WTC11 (cell line): ENCODE results near the gene POLDIP2. TPM values are rescaled to one million over a fixed set of nuclear protein-coding genes. Genes with fewer than 3 reads are reported as not detected.

Source experiments
- ATAC-seq: fragments of 200-7000 bp; cut with Tn5 transposase; 2 replicates; pipeline ENCODE4 v1.10.0; 2021; ENCODE audit warnings: mild to moderate bottlenecking, moderate library complexity
- CTCF ChIA-PET: fragments of 300-600 bp; sonication (Branson Sonifier 250); formaldehyde crosslinking; loops from one replicate; lab custom pipeline; 2021; ENCODE audit warnings: antibody characterized with exemption; lab: Charles Lee
- POLR2A ChIA-PET: fragments of 350-600 bp; sonication (Branson Sonifier 250); formaldehyde crosslinking; loops from one replicate; lab custom pipeline; 2021; ENCODE audit warnings: antibody characterized with exemption; lab: Charles Lee
- DNase-seq: peaks from one replicate; pipeline ENCODE4 v3.0.0; 2021; ENCODE audit warnings: low spot score
- H3K27ac Mint-ChIP-seq: 2 replicates; pipeline ENCODE4 v1.8.0; 2021; ENCODE audit warnings: mixed read lengths
- H3K27me3 Mint-ChIP-seq: 2 replicates; pipeline ENCODE4 v1.8.0; 2021; ENCODE audit warnings: low read depth, mild to moderate bottlenecking, moderate library complexity, mixed read lengths
- H3K36me3 Mint-ChIP-seq: 2 replicates; pipeline ENCODE4 v1.8.0; 2021; ENCODE audit warnings: mixed read lengths
- H3K4me1 Mint-ChIP-seq: 2 replicates; pipeline ENCODE4 v1.8.0; 2022; ENCODE audit warnings: mixed read lengths
- H3K4me3 Mint-ChIP-seq: 2 replicates; pipeline ENCODE4 v1.8.0; 2021; ENCODE audit warnings: mild to moderate bottlenecking, moderate library complexity, mixed read lengths
- H3K9me3 Mint-ChIP-seq: 2 replicates; pipeline ENCODE4 v1.8.0; 2021; ENCODE audit warnings: mixed read lengths
- ETV6 ChIP-seq: sonication (generic); formaldehyde crosslinking; IDR thresholded peaks from 2 replicates; pipeline ENCODE4 v1.8.1; 2022; ENCODE audit warnings: mild to moderate bottlenecking, missing genetic modification reagents
- FOXK1 ChIP-seq: sonication (generic); formaldehyde crosslinking; IDR thresholded peaks from 2 replicates; pipeline ENCODE4 v1.8.0; 2022; ENCODE audit warnings: mild to moderate bottlenecking, moderate library complexity, missing genetic modification reagents
- GTF2I ChIP-seq: fragments of 250-450 bp; sonication (Bioruptor Pico); conservative IDR thresholded peaks from 2 replicates; pipeline ENCODE4 v1.4.0; 2021; ENCODE audit warnings: mild to moderate bottlenecking
- IRF2 ChIP-seq: sonication (generic); formaldehyde crosslinking; IDR thresholded peaks from 2 replicates; pipeline ENCODE4 v1.8.0; 2022; ENCODE audit warnings: low read depth, missing genetic modification reagents, borderline replicate concordance
- JUN ChIP-seq: sonication (generic); formaldehyde crosslinking; IDR thresholded peaks from 2 replicates; pipeline ENCODE4 v1.8.0; 2023; ENCODE audit warnings: mild to moderate bottlenecking, missing genetic modification reagents
- NR3C1 ChIP-seq: sonication (generic); formaldehyde crosslinking; conservative IDR thresholded peaks from 2 replicates; pipeline ENCODE4 v1.8.1; 2023; ENCODE audit warnings: low read depth, mild to moderate bottlenecking, missing genetic modification reagents
- OVOL2 ChIP-seq: fragments of 250-450 bp; sonication (Bioruptor Pico); IDR thresholded peaks from 2 replicates; pipeline ENCODE4 v1.9.0; 2021; ENCODE audit warnings: mild to moderate bottlenecking, borderline replicate concordance
- PRRX2 ChIP-seq: fragments of 250-450 bp; sonication (Bioruptor Pico); IDR thresholded peaks from 2 replicates; pipeline ENCODE4 v1.8.0; 2021; ENCODE audit warnings: mild to moderate bottlenecking
- TCF7 ChIP-seq: sonication (generic); formaldehyde crosslinking; IDR thresholded peaks from 2 replicates; pipeline ENCODE4 v1.8.0; 2022; ENCODE audit warnings: mild to moderate bottlenecking, low read depth, missing genetic modification reagents, moderate library complexity
- TEAD4 ChIP-seq: sonication (generic); formaldehyde crosslinking; IDR thresholded peaks from 2 replicates; pipeline ENCODE4 v1.8.0; 2022; ENCODE audit warnings: mild to moderate bottlenecking, missing genetic modification reagents
- ZBTB21 ChIP-seq: sonication (generic); formaldehyde crosslinking; IDR thresholded peaks from 2 replicates; pipeline ENCODE4 v1.8.1; 2023; ENCODE audit warnings: mild to moderate bottlenecking, missing genetic modification reagents, borderline replicate concordance
- ZNF219 ChIP-seq: sonication (generic); formaldehyde crosslinking; IDR thresholded peaks from 2 replicates; pipeline ENCODE4 v1.8.0; 2023; ENCODE audit warnings: missing genetic modification reagents, mild to moderate bottlenecking, borderline replicate concordance
- ZNF423 ChIP-seq: fragments of 250-450 bp; sonication (Bioruptor Pico); IDR thresholded peaks from 2 replicates; pipeline ENCODE4 v2.1.2; 2022; ENCODE audit warnings: mild to moderate bottlenecking, moderate library complexity
- ZNF671 ChIP-seq: fragments of 250-450 bp; sonication (Bioruptor Pico); IDR thresholded peaks from 2 replicates; pipeline ENCODE4 v1.8.0; 2021; ENCODE audit warnings: mild to moderate bottlenecking
- total RNA-seq: library from RNA; stranded (reverse); gene quantifications from 3 replicates; pipeline ENCODE4 v1.2.3, GENCODE V29; 2021
- TF ChIP-seq, protein P1 (sequence below): sonication (generic); formaldehyde crosslinking; conservative IDR thresholded peaks from 2 replicates; pipeline ENCODE4 v1.8.1; 2023; ENCODE audit warnings: mild to moderate bottlenecking, low read depth, missing genetic modification reagents, moderate library complexity
- TF ChIP-seq, protein P2 (sequence below): fragments of 250-450 bp; sonication (Bioruptor Pico); IDR thresholded peaks from 2 replicates; pipeline ENCODE4 v1.9.0; 2021; ENCODE audit warnings: moderate library complexity, mild to moderate bottlenecking, inconsistent platforms, borderline replicate concordance
- TF ChIP-seq, protein P3 (sequence below): sonication (generic); formaldehyde crosslinking; IDR thresholded peaks from 2 replicates; pipeline ENCODE4 v1.8.1; 2023; ENCODE audit warnings: mild to moderate bottlenecking, missing genetic modification reagents, moderate library complexity
- TF ChIP-seq, protein P4 (sequence below): fragments of 250-450 bp; sonication (Bioruptor Pico); IDR thresholded peaks from 2 replicates; pipeline ENCODE4 v1.9.0; 2021; ENCODE audit warnings: mild to moderate bottlenecking
- TF ChIP-seq, protein P5 (sequence below): sonication (generic); formaldehyde crosslinking; IDR thresholded peaks from 2 replicates; pipeline ENCODE4 v1.8.1; 2023; ENCODE audit warnings: mild to moderate bottlenecking, missing genetic modification reagents, moderate library complexity
- TF ChIP-seq, protein P6 (sequence below): sonication (generic); formaldehyde crosslinking; IDR thresholded peaks from 2 replicates; pipeline ENCODE4 v1.8.1; 2022; ENCODE audit warnings: low read depth, missing genetic modification reagents, borderline replicate concordance
- TF ChIP-seq, protein P7 (sequence below): sonication (generic); formaldehyde crosslinking; IDR thresholded peaks from 2 replicates; pipeline ENCODE4 v1.8.1; 2023; ENCODE audit warnings: mild to moderate bottlenecking, moderate library complexity, missing genetic modification reagents
- TF ChIP-seq, protein P8 (sequence below): sonication (generic); formaldehyde crosslinking; IDR thresholded peaks from 2 replicates; pipeline ENCODE4 v1.8.0; 2022; ENCODE audit warnings: mild to moderate bottlenecking, missing genetic modification reagents

Gene POLDIP2
- total RNA-seq, 1 experiment from 2014 or later: 85.4 TPM

DNA sequence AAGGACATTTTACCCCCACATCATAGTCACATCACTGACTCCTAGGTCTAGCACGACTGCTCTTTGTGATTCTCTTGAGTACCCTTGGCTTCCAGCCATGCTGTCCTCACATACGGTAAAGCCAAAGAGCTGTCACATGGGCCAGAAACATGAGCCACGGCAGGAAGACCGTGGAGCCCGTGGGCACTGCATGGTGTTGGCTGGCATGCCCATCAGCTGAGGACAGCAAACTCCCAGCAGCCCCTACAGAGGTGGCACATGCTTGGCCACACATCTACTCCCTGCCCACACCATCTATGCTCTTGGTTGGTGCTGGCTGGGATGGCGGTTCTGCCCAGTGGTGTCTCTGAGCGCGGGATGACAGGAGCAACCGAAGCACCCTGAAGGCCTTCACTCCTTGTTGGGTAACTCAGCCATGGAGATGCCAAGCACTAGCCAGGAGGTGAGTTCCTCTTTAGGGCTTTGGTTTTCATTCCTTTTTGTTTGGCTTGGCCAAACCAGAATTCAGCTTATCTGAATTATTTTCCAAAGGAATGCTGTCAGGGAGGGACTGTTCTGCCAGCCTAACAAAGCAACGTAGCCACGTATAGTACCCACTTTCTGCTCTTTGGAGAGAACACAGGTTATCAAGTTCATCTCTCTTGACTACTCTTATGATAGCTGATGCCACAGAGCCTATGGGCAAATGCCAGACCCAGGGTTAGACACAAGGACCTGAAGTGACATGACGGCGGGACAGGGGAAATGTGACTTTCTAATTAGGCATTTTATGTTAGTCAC is 11.7 kb downstream of the POLDIP2 start (continued):
- TF ChIP-seq JUN (CRISPR knock-in tag) (no peak), TCF7 (CRISPR knock-in tag) (no peak)
- TF ChIP-seq, protein P1, sequence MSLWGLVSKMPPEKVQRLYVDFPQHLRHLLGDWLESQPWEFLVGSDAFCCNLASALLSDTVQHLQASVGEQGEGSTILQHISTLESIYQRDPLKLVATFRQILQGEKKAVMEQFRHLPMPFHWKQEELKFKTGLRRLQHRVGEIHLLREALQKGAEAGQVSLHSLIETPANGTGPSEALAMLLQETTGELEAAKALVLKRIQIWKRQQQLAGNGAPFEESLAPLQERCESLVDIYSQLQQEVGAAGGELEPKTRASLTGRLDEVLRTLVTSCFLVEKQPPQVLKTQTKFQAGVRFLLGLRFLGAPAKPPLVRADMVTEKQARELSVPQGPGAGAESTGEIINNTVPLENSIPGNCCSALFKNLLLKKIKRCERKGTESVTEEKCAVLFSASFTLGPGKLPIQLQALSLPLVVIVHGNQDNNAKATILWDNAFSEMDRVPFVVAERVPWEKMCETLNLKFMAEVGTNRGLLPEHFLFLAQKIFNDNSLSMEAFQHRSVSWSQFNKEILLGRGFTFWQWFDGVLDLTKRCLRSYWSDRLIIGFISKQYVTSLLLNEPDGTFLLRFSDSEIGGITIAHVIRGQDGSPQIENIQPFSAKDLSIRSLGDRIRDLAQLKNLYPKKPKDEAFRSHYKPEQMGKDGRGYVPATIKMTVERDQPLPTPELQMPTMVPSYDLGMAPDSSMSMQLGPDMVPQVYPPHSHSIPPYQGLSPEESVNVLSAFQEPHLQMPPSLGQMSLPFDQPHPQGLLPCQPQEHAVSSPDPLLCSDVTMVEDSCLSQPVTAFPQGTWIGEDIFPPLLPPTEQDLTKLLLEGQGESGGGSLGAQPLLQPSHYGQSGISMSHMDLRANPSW (CRISPR knock-in tag): no peak
- TF ChIP-seq, protein P2, sequence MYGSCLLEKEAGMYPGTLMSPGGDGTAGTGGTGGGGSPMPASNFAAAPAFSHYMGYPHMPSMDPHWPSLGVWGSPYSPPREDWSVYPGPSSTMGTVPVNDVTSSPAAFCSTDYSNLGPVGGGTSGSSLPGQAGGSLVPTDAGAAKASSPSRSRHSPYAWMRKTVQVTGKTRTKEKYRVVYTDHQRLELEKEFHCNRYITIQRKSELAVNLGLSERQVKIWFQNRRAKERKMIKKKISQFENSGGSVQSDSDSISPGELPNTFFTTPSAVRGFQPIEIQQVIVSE (CRISPR knock-in tag): no peak

DNA sequence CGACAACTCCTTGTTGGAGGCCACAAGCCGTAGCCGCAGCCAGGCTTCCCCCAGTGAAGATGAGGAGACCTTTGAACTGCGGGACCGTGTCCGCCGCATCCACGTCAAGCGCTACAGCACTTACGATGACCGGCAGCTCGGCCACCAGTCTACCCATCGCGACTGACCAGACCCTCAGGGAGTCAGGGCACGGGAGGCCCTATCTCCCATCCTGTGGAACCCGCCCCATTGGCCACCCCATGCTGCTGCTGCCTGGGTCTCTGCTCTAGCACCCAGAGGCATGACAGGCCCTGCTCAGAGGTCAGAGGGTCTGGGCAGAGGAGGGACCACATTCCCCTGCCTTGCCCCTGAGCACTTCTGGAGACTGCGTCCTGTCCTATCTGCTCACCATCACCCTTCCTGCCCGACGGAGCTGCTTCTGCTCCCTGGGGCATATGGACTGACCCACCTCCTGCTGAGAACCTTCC is 12.9 kb downstream of the POLDIP2 start:
- TF ChIP-seq ZNF423 (CRISPR knock-in tag) (no peak), GTF2I (CRISPR knock-in tag) (no peak), ZBTB21 (CRISPR knock-in tag) (no peak), TCF7 (CRISPR knock-in tag) (no peak), ETV6 (CRISPR knock-in tag) (no peak), IRF2 (no peak), OVOL2 (CRISPR knock-in tag) (no peak), ZNF671 (CRISPR knock-in tag) (no peak), FOXK1 (CRISPR knock-in tag) (no peak), TEAD4 (CRISPR knock-in tag) (no peak), NR3C1 (CRISPR knock-in tag) (no peak), ZNF219 (no peak), PRRX2 (CRISPR knock-in tag) (no peak)
- TF ChIP-seq, protein P3, sequence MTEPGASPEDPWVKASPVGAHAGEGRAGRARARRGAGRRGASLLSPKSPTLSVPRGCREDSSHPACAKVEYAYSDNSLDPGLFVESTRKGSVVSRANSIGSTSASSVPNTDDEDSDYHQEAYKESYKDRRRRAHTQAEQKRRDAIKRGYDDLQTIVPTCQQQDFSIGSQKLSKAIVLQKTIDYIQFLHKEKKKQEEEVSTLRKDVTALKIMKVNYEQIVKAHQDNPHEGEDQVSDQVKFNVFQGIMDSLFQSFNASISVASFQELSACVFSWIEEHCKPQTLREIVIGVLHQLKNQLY: no peak
- TF ChIP-seq, protein P4, sequence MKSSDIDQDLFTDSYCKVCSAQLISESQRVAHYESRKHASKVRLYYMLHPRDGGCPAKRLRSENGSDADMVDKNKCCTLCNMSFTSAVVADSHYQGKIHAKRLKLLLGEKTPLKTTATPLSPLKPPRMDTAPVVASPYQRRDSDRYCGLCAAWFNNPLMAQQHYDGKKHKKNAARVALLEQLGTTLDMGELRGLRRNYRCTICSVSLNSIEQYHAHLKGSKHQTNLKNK (CRISPR knock-in tag): no peak
- TF ChIP-seq, protein P5, sequence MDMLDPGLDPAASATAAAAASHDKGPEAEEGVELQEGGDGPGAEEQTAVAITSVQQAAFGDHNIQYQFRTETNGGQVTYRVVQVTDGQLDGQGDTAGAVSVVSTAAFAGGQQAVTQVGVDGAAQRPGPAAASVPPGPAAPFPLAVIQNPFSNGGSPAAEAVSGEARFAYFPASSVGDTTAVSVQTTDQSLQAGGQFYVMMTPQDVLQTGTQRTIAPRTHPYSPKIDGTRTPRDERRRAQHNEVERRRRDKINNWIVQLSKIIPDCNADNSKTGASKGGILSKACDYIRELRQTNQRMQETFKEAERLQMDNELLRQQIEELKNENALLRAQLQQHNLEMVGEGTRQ (CRISPR knock-in tag): no peak
- TF ChIP-seq, protein P6, sequence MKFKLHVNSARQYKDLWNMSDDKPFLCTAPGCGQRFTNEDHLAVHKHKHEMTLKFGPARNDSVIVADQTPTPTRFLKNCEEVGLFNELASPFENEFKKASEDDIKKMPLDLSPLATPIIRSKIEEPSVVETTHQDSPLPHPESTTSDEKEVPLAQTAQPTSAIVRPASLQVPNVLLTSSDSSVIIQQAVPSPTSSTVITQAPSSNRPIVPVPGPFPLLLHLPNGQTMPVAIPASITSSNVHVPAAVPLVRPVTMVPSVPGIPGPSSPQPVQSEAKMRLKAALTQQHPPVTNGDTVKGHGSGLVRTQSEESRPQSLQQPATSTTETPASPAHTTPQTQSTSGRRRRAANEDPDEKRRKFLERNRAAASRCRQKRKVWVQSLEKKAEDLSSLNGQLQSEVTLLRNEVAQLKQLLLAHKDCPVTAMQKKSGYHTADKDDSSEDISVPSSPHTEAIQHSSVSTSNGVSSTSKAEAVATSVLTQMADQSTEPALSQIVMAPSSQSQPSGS (CRISPR knock-in tag): no peak
- TF ChIP-seq, protein P7, sequence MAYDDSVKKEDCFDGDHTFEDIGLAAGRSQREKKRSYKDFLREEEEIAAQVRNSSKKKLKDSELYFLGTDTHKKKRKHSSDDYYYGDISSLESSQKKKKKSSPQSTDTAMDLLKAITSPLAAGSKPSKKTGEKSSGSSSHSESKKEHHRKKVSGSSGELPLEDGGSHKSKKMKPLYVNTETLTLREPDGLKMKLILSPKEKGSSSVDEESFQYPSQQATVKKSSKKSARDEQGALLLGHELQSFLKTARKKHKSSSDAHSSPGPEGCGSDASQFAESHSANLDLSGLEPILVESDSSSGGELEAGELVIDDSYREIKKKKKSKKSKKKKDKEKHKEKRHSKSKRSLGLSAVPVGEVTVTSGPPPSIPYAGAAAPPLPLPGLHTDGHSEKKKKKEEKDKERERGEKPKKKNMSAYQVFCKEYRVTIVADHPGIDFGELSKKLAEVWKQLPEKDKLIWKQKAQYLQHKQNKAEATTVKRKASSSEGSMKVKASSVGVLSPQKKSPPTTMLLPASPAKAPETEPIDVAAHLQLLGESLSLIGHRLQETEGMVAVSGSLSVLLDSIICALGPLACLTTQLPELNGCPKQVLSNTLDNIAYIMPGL (CRISPR knock-in tag): no peak
- TF ChIP-seq, protein P8, sequence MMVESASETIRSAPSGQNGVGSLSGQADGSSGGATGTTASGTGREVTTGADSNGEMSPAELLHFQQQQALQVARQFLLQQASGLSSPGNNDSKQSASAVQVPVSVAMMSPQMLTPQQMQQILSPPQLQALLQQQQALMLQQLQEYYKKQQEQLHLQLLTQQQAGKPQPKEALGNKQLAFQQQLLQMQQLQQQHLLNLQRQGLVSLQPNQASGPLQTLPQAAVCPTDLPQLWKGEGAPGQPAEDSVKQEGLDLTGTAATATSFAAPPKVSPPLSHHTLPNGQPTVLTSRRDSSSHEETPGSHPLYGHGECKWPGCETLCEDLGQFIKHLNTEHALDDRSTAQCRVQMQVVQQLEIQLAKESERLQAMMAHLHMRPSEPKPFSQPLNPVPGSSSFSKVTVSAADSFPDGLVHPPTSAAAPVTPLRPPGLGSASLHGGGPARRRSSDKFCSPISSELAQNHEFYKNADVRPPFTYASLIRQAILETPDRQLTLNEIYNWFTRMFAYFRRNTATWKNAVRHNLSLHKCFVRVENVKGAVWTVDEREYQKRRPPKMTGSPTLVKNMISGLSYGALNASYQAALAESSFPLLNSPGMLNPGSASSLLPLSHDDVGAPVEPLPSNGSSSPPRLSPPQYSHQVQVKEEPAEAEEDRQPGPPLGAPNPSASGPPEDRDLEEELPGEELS (CRISPR knock-in tag): no peak
- CTCF ChIA-PET: interaction anchor here (1.6 kb wide), 1 partner anchor 13 kb away, joined by 4 read pairs; the partner anchor contains the start of gene POLDIP2
- no peaks in the 10 kb centered on the region for H3K27me3 Mint-ChIP-seq
- H3K4me3 Mint-ChIP-seq: no peak overlapping the region
- no peaks in the 10 kb centered on the region for H3K9me3 Mint-ChIP-seq
- no peak for ATAC-seq
- DNase-seq: no peak
- peaks cover 45% of the 10 kb centered on the region for H3K36me3 Mint-ChIP-seq
- H3K27ac Mint-ChIP-seq: no peak overlapping the region
- H3K4me1 Mint-ChIP-seq: peaks cover 6% of the 10 kb centered on the region; the same call in 1 of the 2 replicates
- POLR2A ChIA-PET: no interaction called here
